ENCODE data around the gene PARP3. TPM values are rescaled to one million over a fixed set of nuclear protein-coding genes. Genes with fewer than 3 reads are reported as not detected.

PARP3 gene
- total and polyA plus RNA-seq, 2 of the 8 experiments (the other 6 are each of a cell fraction or from before 2014, with no cell fraction given), result 1.3 to 1.6 TPM

DNA sequence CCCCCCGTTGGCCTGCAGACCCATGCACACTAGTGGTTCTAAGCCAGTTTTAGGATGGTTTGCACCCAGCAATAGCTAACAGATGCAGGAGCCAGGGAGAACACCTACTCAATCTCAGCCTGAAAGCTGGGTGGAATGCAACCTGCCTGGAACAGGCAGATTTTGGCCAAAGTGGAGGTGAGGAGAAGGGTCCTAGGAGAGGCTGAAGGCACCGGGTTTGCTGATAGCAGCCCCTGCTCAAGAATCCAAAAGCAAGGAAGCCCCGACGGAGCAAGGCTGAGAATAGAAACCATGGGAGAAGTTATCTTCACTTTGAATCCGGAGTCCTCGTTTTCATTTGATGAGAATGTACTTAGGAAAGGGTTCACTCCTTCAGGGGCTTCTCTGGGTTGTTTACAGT lies 10.4 kb upstream of the PARP3 start:
- H3K4me1 ChIP-seq (replicated peaks in 1 of 4; ENCODE audit: control insufficient read depth in 3 of 4, insufficient read depth in 4 of 4, low read length in 3 of 4), result no peaks in the 10 kb centered on the region
- peaks cover 0 to 22% of the 10 kb centered on the region in 2 experiments for H4K20me1 ChIP-seq (replicated peaks in 1 of 2; ENCODE audit: control insufficient read depth in 1 of 2, insufficient read depth in 2 of 2, low read length in 2 of 2)
- FAIRE-seq, result no peak
- no peaks in the 10 kb centered on the region for H3K9me3 ChIP-seq (ENCODE audit: insufficient read depth in 2 of 2, low read depth in 1 of 2, low read length in 1 of 2)
- no peaks in the 10 kb centered on the region for H3K23me2 ChIP-seq (ENCODE audit: low read depth, low read length)
- no peak overlapping the region for H3K56ac ChIP-seq (replicated peaks; ENCODE audit: insufficient read length, low read depth, low read length)
- no peak overlapping the region for H3K14ac ChIP-seq (ENCODE audit: insufficient read length)
- no peak overlapping the region for H3K27ac ChIP-seq (ENCODE audit: low read depth, low read length)
- no peaks in the 10 kb centered on the region for H3K27me3 ChIP-seq (replicated peaks in 1 of 4; ENCODE audit: control insufficient read depth in 3 of 4, extremely low read depth in 1 of 4, insufficient read depth in 3 of 4, low read length in 3 of 4)
- H3K79me2 ChIP-seq (ENCODE audit: control insufficient read depth in 1 of 2, insufficient read depth in 2 of 2, low read length in 2 of 2), result no peaks in the 10 kb centered on the region
- peak in 1 of 2 experiments; percentile 24 for DNase-seq (ENCODE audit: low read depth in 1 of 2, low spot score in 2 of 2)
- ChIA-PET CTCF (ENCODE audit: partially characterized antibody) (interaction anchor here (1.0 to 1.7 kb wide), 6 partner anchors 9 to 229 kb away, joined by 3 to 8 read pairs (median 3); partner anchors contain the start of gene RRP9), POLR2A (ENCODE audit: partially characterized antibody) (interaction anchor here (0.6 to 1.7 kb wide), 5 partner anchors 12 to 1343 kb away, joined by 3 to 4 read pairs (median 3); no protein-coding TSS in a partner anchor)
- no peak overlapping the region for H3K4me2 ChIP-seq (ENCODE audit: insufficient read depth in 1 of 2, low read depth in 2 of 2, low read length in 2 of 2)
- H2BK20ac ChIP-seq (ENCODE audit: low read length), result no peak overlapping the region
- H3K4me3 ChIP-seq (ENCODE audit: extremely low read depth in 1 of 4, insufficient read depth in 2 of 4, low read depth in 3 of 4, low read length in 4 of 4), result no peak overlapping the region
- no peak overlapping the region for H2BK5ac ChIP-seq (ENCODE audit: low read depth, low read length)
- H2AFZ ChIP-seq (ENCODE audit: low read length), result no peak overlapping the region
- peaks cover 18 to 34% (median 33%) of the 10 kb centered on the region in 4 experiments for H3K36me3 ChIP-seq (ENCODE audit: control insufficient read depth in 2 of 4, insufficient read depth in 4 of 4, low read length in 3 of 4)
- no peak overlapping the region for H2AK5ac ChIP-seq (ENCODE audit: low read depth, low read length)
- no peak overlapping the region for H4K91ac ChIP-seq (replicated peaks; ENCODE audit: insufficient read length, low read length)
- H4K5ac ChIP-seq (ENCODE audit: insufficient read length, low read depth, low read length), result no peak overlapping the region
- WGBS, 2 experiments (ENCODE audit: extremely low coverage in 1 of 2, insufficient coverage in 1 of 2, insufficient read length in 1 of 2, insufficient replicate concordance in 2 of 2, low coverage in 1 of 2, low lambda C conversion rate in 2 of 2, missing lambda C conversion rate in 1 of 2), result 89% methylated on average over 6 of the region's 6 CpGs; no CpG with 5 or more reads in 1 of the 2 experiments
- no peak overlapping the region for H3K4ac ChIP-seq (replicated peaks; ENCODE audit: insufficient read length, low read depth, low read length)
- H3K79me1 ChIP-seq (ENCODE audit: low read depth, low read length), result no peaks in the 10 kb centered on the region
- no peak overlapping the region for H2BK12ac ChIP-seq (ENCODE audit: low read depth, low read length)
- H3K23ac ChIP-seq (ENCODE audit: insufficient read length), result no peak overlapping the region
- TF ChIP-seq RBBP5 (IDR thresholded peaks at IDR 0.05; ENCODE audit: borderline replicate concordance, low read depth, low read length), result no peak
- TF ChIP-seq SIX5 (IDR thresholded peaks at IDR 0.05; ENCODE audit: low read depth, low read length), result no peak
- no peak for TF ChIP-seq POU5F1 (IDR thresholded peaks at IDR 0.05; ENCODE audit: low read depth, low read length)
- TF ChIP-seq BACH1 (IDR thresholded peaks at IDR 0.05; ENCODE audit: low read length), result no peak
- TF ChIP-seq KDM5A (IDR thresholded peaks at IDR 0.05; ENCODE audit: low read length), result no peak
- H3K9ac ChIP-seq (replicated peaks in 1 of 4; ENCODE audit: extremely low read depth in 1 of 4, low read depth in 3 of 4, low read length in 3 of 4), result no peak overlapping the region
- no peak overlapping the region for H2BK15ac ChIP-seq (ENCODE audit: low read length)
- no peak overlapping the region for H2BK120ac ChIP-seq (replicated peaks; ENCODE audit: low read depth, low read length)
- H4K8ac ChIP-seq (ENCODE audit: extremely low read depth, insufficient read depth, low read length), result no peak overlapping the region
- no peak overlapping the region for H3K18ac ChIP-seq (ENCODE audit: extremely low read depth, low read length)
